MV-4-11 (cell line): ENCODE data around the gene DLX2.

Source experiments
- DNase-seq: peaks from one replicate; lab custom pipeline; 2025; lab: John Stamatoyannopoulos, UW

Gene DLX2

DNA sequence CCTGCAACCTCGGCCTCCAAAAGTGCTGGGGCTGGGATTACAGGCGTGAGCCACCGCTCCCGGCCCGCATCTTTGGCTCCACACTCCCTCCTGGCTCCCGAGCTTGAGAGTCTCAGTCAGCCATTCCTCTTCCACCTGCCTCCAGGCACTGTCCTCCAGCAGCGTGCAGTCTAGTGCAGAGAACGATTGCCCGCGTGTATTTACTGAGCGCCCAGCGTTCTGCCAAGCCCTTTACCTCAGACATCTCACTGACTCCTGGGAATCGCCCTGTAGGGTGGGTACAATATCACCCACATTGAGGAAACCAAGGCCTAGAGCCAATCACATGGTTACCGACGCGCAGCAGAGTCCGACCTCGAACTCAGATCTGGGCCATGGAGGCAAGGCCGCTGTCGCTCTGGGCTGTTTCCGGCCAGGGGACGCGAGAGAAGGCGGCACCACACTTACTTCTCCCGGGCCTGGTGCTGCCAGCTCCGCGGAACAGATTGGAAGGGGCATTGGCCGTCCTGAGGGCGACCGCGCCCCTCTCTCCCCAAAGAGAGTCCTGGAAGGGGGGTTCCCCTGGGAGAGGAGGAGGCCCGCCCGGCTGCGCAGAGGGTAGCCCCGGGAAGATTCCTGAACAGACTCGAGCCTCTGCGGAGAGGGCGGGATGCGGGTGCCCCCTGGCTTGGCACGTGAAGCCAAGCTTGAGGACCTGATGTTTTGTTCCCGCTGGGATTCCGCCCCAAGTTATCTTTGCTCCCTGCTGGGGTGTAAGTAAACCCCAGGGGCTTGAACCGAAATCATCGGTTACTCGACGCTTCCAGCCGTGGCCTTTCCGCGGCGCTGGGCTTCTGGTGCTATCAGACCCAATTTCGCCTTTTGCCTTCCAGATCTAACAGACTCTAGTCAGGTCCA is 5.2 kb upstream of the DLX2 start:
- DNase-seq = no peak

DNA sequence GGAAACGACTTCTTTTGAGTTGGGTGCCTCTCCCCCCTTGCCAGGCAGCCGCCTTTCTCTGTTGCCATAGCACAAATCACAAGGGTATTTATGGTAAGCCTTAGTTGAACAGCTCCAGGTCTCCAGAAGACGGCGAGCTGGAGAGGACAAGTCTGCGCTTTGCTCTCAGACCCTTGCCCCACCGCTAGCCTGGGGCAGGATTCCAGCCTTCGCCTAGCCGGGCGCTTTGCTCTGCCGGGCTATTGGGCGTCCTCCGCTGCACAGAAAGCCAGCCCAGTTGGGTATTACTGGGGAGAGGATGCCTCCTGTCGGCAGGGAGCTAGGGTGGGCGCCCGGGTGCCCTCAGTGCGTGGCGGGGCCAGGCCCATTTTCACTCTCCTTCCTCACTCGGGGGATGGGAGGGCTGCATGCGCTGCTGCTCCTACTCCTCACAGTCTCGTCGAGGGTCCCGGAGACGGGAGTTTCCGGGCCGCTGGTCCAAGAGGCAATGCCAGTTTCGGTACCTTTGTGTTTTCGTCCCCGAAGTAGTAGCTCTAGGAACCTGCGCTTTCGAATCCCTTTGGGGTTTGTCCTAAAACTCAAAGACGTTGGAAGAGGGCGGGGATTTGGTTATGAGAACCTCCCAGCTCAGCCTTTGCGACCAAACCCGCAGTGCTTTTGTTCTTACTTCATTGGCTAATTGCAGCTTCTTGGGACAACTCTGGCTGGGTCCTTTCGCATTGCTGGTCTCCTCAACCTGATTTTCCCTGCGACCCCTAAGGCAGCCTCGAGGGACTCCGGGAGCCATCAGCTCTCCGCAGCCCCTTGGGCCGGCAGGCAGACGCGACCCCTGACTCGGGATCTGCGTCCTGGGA is 3.6 kb upstream of the DLX2 start:
- peak; percentile 70 for DNase-seq

DNA sequence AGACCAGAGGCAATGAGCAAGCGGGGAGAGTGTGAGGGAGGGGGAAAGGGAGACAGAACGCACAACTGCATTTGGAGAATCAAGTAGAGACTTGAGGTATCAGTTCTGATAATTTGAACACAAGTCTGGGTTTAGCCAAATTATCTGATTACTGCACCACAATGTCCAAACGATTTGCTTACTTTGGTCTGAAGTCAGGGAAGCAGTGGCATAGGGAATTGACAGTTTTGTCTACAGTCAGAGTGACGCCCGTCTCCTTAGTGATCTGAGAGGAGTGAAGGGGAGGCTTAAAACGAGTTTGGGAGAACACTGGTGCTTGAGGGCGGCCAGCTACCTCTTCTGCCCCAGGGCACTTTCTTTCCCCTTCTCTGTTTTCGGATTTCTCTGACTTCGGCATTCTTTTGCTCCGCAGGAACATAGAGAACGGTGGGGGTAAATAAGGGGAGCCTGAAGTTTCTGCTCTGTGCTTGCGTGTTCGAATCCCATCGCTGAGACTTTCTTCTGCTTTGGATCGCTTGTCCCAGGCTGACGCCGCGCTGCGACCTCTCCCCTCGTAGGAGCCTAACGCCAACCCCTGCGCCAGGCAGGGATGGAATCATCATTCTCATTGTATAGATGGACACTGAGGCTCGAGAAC is 2.9 kb upstream of the DLX2 start:
- DNase-seq = no peak

DNA sequence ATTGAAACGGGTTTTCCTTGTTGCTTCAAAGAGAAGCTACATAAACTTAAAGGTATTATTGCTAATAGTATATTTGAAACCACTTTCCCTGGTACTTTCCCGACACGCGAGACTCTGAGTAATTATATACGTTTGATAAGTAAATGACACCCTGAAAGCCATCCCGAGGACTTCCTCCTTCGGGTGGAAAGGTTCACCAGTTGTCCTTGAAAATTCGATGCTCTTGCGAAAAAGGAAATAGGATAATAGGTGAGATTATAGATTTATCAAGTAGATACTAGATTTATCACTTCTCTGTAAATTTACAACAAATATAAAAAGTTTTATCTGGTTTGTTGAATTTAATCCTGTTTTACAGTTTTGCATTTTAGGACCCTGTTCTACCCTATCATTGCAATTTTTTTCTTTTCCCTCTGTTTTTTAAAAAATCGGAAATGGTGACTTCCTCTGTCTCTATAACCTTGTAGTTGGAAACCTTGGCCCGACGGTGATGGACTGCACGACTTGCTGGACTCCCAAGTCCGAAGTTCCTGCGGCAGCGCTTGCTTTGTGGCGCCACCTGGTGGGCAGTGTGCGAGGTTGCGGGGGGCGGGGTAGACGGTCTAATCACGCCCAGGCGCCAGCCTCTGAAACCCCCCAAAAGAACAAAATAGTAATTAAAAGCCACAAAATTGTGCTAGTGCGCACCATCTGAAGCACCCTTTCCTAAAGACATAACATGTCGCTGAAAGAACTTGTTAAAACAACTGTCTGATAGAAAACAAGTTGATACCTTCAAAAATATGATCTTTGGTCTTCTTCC is 972 bp upstream of the DLX2 start:
- peak; percentile 63 for DNase-seq

DNA sequence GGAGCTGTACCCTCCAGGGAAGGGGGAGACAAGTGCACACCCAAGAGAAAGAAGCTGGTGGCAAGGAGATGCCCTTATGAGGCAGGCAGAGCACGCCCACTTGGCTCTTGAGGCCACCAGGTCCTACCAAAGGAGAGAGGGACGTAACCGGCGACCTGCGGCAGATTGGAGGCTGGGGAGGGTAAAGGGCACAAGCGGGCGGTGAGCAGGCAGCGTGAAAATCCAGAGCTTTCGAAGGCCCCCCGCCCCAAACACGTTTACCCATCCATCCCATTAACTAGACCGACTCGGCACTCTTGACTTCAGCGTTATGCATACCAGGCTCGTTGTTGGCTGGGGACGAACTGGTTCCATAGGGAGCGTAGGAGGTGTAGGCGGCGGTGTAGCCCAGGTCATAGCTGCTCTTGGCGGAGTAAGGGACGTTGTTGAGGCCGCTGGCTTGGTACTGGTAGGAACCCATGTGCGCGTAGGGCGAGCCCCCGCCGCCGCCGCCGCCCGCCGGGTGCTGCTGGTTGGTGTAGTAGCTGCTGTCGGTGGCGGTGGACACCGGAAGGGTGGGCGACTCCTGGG is 794 bp downstream of the DLX2 start:
- no peak for DNase-seq

DNA sequence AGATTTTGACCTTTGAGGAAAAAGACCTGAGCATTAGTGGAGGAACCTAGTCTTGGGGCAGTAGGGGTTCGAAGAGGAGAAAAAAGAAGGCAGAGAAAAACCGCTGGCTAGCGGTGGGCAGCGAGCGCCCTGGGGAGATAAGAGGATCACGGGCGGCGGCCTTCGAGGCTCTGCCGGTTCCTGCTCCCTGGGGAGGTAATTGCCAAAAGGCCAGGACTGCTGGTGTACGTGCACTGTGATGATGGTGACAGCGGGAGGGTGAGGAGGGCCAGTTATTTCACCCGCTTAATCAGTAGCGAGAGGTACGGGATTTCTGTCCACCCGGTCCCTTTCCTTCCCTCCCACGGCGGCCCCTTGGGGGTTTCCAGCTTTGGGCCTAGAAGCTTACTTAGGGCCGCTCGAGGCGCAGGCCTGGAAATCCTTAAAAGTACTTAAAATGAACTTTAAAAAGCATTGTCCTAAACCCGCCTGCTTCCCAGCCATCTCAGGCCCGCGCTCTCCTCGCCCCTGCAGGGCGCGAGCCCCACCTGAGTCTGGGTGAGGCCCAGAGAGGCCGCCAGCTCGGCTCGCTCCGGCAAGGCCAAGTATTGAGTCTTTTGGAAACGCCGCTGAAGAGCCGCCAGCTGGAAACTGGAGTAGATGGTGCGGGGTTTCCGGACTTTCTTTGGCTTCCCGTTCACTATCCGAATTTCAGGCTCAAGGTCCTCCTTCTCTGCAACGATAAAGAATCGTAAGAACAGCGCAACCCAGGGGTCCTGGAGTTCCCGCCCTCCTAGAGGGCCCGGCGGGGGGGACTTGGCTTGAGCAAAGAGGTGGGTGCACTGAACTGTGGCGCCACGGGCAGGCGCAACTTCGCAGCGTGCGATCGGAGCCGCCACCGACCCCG is 1.5 kb downstream of the DLX2 start:
- no peak for DNase-seq

DNA sequence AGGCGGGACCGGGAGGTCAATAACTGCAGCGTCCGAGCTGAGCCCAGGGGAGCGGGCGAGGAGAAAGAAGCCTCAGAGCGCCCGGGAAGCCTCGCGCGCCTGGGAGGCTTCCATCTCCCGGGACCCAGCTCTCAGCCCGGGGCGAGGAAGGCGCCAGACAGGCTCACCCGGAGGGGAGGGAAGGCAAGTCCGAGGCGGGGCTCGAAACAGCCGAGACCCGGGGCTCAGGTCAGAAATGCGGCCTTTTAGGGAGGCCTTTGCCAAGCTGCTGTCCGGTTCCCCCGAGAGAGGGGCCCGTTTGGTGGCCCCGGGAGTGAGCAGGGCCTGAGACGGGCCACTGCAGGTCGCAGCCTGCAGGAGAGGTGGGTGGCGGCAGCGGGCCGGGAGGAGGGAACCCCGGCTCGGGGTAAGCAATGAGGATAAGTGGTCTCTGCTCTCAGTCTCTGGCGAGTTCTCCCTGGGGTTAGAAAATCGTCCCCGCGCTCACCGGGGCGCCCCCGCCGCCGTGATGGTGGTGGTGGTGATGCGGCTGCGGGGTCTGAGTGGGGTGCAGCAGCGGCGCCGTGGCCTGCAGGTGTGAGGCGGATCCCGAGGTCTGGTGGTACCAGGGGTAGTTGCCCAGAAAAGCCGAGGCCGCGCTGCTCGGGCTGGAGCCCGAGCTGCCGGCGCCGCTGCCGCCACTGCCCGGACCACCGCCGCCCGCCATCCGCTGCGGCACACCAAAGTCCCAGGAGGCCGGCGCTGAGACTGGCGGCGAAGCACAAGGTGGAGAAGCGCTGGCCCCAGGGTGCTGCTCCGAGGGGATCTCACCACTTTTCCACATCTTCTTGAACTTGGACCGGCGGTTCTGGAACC is 2.4 kb downstream of the DLX2 start:
- no peak for DNase-seq

DNA sequence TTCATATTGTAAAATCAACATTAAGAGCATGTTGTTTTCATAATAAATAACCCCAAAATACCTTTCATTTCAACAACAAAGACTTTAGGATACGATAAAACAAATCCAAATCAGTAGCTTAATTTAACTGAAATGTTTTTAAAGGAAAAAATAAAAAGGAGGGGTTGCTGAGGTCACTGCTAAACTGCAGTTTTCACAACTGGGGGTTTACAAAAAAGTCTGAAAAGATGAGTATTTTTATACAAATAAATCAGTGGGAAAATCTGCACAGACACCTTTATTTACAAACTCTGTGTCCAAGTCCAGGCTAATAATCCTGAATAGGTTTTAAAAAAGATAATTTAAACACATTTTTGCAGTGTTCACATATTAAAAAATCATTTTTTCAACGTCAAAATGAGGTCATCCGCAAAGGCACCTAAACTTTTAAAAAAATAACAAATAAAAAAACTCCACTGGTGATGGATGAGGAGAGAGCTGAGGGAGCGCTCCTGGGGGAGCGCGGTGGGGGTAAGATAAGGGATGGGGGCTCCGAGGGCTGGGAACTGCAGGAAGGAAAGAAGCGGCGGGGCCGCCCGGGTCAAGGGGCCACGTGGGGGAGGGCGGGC is 3.1 kb downstream of the DLX2 start:
- no peak for DNase-seq

DNA sequence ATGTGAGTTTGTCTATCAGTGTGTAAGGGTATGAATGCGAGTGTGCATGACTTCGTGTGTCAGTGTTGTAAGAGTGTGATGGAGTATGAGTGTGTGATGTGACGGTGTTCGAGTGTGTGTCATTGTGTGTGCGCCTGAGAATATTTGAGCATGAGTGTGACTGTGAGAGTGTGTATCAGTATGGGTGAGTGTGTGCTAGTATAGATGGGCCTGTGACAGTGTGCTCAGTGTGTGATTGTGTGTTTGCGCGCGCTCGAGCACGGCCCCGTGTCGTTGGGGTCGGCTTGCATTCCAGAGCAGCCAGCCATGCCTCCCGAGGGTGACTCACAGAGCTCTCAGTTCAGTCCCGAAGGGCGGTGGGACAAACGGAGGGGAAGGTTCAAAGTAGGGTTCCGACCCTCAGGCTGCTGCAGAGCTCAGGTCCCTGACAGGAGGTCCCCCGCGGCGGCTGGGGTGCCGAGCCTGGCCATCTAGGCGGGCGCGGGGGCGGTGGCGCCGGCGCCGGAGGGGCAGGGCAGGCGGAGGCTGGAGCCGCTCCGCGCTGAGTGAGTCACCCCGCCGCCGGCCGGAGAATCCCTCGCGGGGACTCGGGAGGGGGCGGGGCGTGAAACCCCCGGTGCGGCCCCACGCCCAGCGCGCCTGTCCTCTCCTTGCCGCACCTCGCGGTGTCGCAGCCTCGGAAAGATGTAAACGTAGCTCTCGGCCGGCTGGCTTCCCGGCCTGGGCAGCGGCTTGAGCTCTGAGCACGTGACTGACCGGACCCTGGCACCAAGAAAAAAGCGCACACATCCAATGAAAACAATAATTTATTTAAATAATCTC is 3.8 kb downstream of the DLX2 start:
- peak; percentile 54 for DNase-seq

DNA sequence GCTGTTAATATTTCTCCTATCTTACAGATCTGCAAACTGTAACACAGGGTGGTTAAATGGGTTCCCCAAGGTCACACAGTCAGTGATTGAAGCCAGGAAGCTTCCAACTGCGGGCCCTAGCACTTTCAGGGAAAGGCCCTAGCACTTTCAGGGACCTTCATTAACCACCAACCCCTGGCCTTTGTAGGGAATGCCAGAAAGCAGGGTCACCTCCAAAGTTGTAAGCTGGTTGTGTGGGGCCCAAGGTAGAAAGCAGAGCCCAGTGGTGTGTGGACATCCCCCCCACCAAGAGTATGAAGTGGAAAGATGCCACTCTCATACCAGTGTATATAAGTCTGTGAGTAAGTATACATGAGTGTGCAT is 4.4 kb downstream of the DLX2 start:
- no peak for DNase-seq

DNA sequence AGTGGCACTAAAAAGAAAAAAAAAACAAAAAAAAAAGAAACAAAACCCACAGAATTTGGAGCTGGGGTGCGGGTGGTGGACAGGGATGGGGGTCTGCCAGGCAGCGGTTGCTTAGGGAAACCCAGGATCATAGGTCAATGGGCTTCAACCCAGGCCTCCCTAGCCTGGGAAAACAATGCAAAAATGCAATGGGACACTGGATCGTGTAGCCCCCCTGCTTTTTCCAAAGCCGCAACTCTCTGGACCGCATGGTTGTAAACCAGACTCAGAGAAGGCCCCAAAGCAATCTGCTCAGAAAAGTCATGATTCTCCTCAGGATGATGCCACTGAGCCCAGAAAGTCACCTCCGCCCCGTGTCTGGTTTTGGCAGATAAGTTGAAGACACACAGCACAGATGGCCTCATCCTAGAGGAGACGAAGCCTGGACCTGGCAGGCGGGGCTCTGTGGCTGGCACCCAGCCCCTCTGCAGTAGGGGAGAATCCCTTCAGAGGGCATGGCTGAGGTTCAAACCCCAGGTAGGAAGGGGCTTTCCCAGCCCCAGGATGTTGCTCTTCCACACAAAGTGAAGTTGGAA is 5.1 kb downstream of the DLX2 start:
- DNase-seq = no peak

DNA sequence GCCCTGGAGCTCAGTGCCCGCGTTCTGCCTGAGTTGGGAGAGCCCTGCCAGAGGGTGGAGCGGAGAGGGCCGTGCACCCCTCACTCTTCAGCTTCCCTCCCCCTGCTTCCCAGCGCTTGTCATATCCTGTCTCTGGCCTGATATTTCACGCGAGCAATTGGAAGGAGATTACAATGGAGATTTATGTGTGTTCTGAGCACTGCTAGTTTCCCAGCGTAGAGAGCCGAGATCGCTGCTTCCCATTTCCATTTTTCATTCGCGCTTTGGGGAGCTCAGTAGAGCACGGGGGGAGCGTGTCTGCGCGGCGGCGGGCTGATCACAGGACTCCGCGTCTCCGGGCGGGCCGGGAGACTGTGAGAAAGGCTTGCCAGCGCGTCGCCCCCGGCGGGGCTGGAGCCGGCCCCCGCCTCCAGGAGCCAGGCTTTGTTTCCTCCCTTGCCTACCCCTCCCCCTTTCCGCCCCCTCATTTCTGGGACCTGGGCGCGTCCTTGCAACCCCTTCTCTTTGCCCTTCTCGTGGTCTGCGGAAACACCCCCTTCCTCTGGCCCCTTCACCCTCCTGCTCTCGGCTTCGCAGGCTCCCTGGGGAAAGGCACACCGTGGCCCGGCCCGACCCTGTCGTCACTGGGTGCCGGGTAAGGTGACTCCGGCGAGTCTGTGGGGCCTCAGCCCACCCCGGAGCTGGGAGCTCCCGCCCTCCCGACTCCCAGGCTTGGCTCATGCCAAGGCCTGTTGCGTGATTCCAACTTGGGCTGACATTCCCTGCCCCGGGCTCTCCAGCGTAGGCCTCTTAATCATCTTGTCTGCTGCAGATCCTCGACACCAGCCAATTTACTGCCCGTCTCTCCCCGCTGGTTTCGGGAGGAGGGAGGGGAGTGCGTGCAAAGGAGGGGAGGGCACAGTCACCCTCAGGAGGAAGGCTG is 5.8 kb downstream of the DLX2 start:
- DNase-seq = peak; percentile 15

DNA sequence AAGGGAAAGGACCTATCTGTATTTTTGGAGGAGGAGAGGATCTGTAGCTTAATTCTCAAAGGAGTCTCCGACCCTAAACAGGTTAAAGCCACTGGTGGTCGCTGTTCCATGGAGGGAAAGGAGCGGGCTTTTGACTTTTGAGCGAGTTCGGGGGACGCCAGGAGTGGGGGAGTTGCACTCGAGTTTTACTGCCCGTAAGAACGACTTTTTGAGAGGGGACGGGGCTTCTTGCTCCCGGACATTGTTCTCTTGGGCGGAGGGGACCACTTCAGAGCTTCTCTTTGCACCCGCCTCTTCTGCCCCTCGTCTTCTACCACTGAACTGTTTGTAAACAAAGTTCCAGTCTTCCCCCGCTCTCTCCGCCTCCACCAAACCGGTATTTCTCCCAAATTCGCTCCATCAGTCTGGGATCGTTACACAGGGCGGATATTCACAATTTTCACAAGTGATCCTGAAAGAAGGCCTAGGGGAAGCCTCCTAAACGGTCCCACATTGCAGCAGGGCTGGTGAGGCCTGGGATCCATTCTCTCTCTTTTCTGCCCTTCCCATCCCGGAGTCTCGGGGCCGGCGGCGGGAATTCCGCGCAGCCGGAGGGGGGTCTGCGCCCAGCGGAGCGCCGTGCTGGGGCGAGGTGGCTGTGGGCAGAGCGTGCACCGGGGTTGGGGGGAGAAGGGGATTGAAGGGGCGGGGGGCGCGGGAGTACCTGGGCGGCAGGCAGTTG is 6.6 kb downstream of the DLX2 start:
- no peak for DNase-seq

DNA sequence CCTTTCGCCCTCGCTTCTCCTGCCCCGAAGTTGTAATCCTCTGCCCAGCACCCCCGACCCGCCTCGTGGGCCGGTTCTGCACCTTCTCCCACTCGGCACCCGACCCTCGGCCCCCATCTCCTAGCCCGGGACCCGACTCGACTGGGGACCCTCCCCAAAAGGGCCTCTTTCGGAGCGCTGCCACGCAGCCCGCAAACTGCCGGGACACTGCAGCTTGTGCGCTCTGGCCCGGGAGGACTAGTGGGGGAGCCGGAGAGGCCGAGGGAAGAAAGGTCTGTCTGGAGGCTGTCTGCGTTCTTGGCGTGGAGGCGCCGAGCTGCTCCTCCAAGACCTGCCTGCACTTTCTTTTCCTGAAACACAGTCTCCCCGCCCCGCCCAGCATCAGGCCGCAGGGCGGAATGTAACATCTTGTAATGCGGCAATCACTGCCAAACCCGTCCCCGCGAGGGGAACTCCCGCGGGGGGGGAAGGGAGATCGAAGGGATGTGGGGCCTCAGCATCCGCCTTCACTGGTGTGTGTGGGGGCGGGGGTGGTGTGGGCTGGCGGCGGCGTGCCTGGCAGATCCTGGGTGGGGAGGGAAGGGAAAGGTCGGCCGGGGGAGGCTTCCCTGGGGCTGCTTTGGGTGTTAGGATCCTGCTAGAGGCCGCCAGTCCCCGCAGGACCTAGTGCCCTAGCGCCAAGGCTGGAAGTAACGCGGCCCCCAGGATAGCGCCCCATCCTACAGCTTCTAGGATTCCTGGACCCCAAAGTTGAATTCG is 7.4 kb downstream of the DLX2 start:
- peak; percentile 54 for DNase-seq
